ENCODE data around the gene PLA2G2A. TPM values are rescaled to one million over a fixed set of nuclear protein-coding genes. Genes with fewer than 3 reads are reported as not detected.

PLA2G2A gene
- total RNA-seq, 1 experiment from 2014 or later = 7.1 TPM

- Histone ChIP-seq H2BK120ac (ENCODE audit: low read depth, low read length, poor library complexity, severe bottlenecking) (no peak overlapping the region), H3K9ac (ENCODE audit: extremely low read depth, insufficient read length, low read length) (no peak overlapping the region), H3K4me2 (ENCODE audit: insufficient read depth, insufficient read length, low read length) (no peak overlapping the region), H3K27ac (ENCODE audit: insufficient read length, low read depth, low read length) (no peak overlapping the region), H3T11ph (ENCODE audit: low read length) (no peak overlapping the region), H3K4me1 (ENCODE audit: insufficient read depth, low read length) (peaks cover 3% of the 10 kb centered on the region; the same call in 1 of the 2 replicates), H4K8ac (replicated peaks; ENCODE audit: insufficient read length, low read depth, low read length) (no peak overlapping the region), H2BK15ac (ENCODE audit: low read depth, low read length) (no peak overlapping the region), H4K20me1 (ENCODE audit: control insufficient read depth, insufficient read depth, insufficient read length) (no peaks in the 10 kb centered on the region), H2AK5ac (ENCODE audit: insufficient read length, low read length) (no peak overlapping the region), H3K14ac (ENCODE audit: insufficient read depth, low read length) (no peak overlapping the region), H2AFZ (ENCODE audit: low read length) (no peak overlapping the region), H3K9me3 (ENCODE audit: control insufficient read depth, low read depth, low read length) (no peaks in the 10 kb centered on the region), H4K91ac (ENCODE audit: insufficient read length, low read depth, low read length) (no peak overlapping the region), H3K79me2 (ENCODE audit: insufficient read depth, low read length) (no peaks in the 10 kb centered on the region), H3K79me1 (ENCODE audit: insufficient read depth, low read depth, low read length, poor library complexity, severe bottlenecking) (no peaks in the 10 kb centered on the region), H3K27me3 (ENCODE audit: insufficient read depth, low read length) (no peaks in the 10 kb centered on the region), H3K56ac (ENCODE audit: insufficient read length, low read depth, low read length) (no peak overlapping the region), H4K5ac (ENCODE audit: insufficient read length, low read depth, low read length) (no peak overlapping the region), H3K18ac (ENCODE audit: insufficient read length, low read depth, low read length) (no peak overlapping the region), H2BK5ac (ENCODE audit: insufficient read length, low read length) (no peak overlapping the region), H2BK12ac (ENCODE audit: insufficient read length, low read depth, low read length) (no peak overlapping the region), H3K23me2 (ENCODE audit: insufficient read length, low read depth, low read length, poor library complexity, severe bottlenecking) (no peaks in the 10 kb centered on the region), H3K23ac (ENCODE audit: insufficient read length, low read depth, low read length) (no peak overlapping the region), H3K4ac (ENCODE audit: low read depth, low read length) (no peak overlapping the region), H2BK20ac (ENCODE audit: low read depth, low read length, poor library complexity, severe bottlenecking) (no peak overlapping the region)
- H3K9me3 Mint-ChIP-seq = peaks cover 0 to 7% of the 10 kb centered on the region in 2 experiments; a peak in 1 of 5 replicates
- peaks cover 4 to 8% (median 8%) of the 10 kb centered on the region in 3 experiments; a peak in 4 of 7 replicates for H3K36me3 Mint-ChIP-seq (ENCODE audit: insufficient read depth in 1 of 3, low read depth in 3 of 3)
- H3K27me3 Mint-ChIP-seq (ENCODE audit: low read depth) = no peaks in the 10 kb centered on the region; the same call in none of the 2 replicates
- WGBS (ENCODE audit: extremely low coverage, insufficient read length, low lambda C conversion rate) = no CpG with 5 or more reads among the region's 1 CpG
- no peak for DNase-seq
- peaks cover 32 to 38% of the 10 kb centered on the region in 2 experiments for H3K4me1 Mint-ChIP-seq
- no peak for TF ChIP-seq CTCF (conservative IDR thresholded peaks at IDR 0.05)
- H3K27ac Mint-ChIP-seq = no peak overlapping the region
- H3K4me3 Mint-ChIP-seq = no peak overlapping the region
Measured at GRCh38 chr1:19981170-19981506, 1.7 kb upstream of the PLA2G2A start.

Measured in H9 (cell line).